Activated CD4-positive, alpha-beta memory T cell treated with anti-CD3 and anti-CD28 coated beads, Interleukin-2, amount 10 ng/mL, durations not matched to agents 7 days and 5 days (primary cell): ENCODE data around the gene PRR23B. TPM values are rescaled to one million over a fixed set of nuclear protein-coding genes. Genes with fewer than 3 reads are reported as not detected.
"Not testable (repeated sequence)": the region's sequence is repeated elsewhere in the genome, so short reads cannot be mapped to it uniquely, and the experiment has no call there.

ENCODE experiments used
- CTCF ChIA-PET: fragments of 350-600 bp; sonication (Branson Sonifier 250); formaldehyde crosslinking; loops from one replicate; lab custom pipeline; 2021; ENCODE audit warnings: antibody characterized with exemption, inconsistent platforms; lab: Charles Lee
- POLR2A ChIA-PET: fragments of 350-600 bp; sonication (Branson Sonifier 250); formaldehyde crosslinking; loops from one replicate; lab custom pipeline; 2021; ENCODE audit warnings: antibody characterized with exemption; lab: Charles Lee
- DNase-seq: peaks from one replicate; pipeline ENCODE4 v3.0.0-alpha.2; 2020
- H3K27ac Mint-ChIP-seq: one replicate; pipeline ENCODE4 v1.8.0; 2021; ENCODE audit warnings: mild to moderate bottlenecking, mixed read lengths
- H3K27me3 Mint-ChIP-seq: one replicate; pipeline ENCODE4 v1.8.0; 2021; ENCODE audit warnings: mixed read lengths
- H3K36me3 Mint-ChIP-seq: one replicate; pipeline ENCODE4 v1.8.0; 2021; ENCODE audit warnings: low read depth, mixed read lengths
- H3K4me1 Mint-ChIP-seq: one replicate; pipeline ENCODE4 v1.8.0; 2021; ENCODE audit warnings: mixed read lengths
- H3K4me3 Mint-ChIP-seq: one replicate; pipeline ENCODE4 v1.8.0; 2021; ENCODE audit warnings: mild to moderate bottlenecking, mixed read lengths
- H3K9me3 Mint-ChIP-seq: one replicate; pipeline ENCODE4 v1.8.0; 2021; ENCODE audit warnings: mixed read lengths
- total RNA-seq, 2 experiments: library from RNA; stranded (reverse); gene quantifications; one replicate each; pipeline ENCODE4 v1.2.3, GENCODE V29; 2021

PRR23B gene
- not detected for total RNA-seq

GRCh38 chr3:139020868-139021234, at the start of gene PRR23B:
Gene PRR23B, minus strand, starts transcription at chr3:139020926. Its CDS starts 265 bp downstream, at chr3:139020661.
- CTCF ChIA-PET, result no interaction called here

GRCh38 chr3:139062918-139063317, 42.2 kb upstream of the PRR23B start:
- Mint-ChIP-seq H3K4me1 (no peaks in the 10 kb centered on the region), H3K27me3 (no peaks in the 10 kb centered on the region), H3K27ac (no peak overlapping the region), H3K9me3 (no peaks in the 10 kb centered on the region), H3K4me3 (no peak overlapping the region), H3K36me3 (no peaks in the 10 kb centered on the region)
- CTCF ChIA-PET, result no interaction called here
- no peak for DNase-seq
- POLR2A ChIA-PET, result no interaction called here

More at GRCh38 chr3:139020868-139021234, at the start of gene PRR23B:
- no peaks in the 10 kb centered on the region for H3K4me1 Mint-ChIP-seq
- H3K27ac Mint-ChIP-seq, result no peak within 1 kb of the TSS
- DNase-seq, result no peak
- H3K27me3 Mint-ChIP-seq, result no peaks in the 10 kb centered on the region
- no peak within 1 kb of the TSS for H3K4me3 Mint-ChIP-seq
- H3K9me3 Mint-ChIP-seq, result peaks cover 7% of the 10 kb centered on the region
- POLR2A ChIA-PET, result no interaction called here
- H3K36me3 Mint-ChIP-seq, result peaks cover 2% of the 10 kb centered on the region

GRCh38 chr3:139052802-139053600, 32.3 kb upstream of the PRR23B start:
- DNase-seq, result no peak
- CTCF ChIA-PET, result no interaction called here
- no peaks in the 10 kb centered on the region for H3K27me3 Mint-ChIP-seq
- no peaks in the 10 kb centered on the region for H3K4me1 Mint-ChIP-seq
- no peak overlapping the region for H3K4me3 Mint-ChIP-seq
- no peaks in the 10 kb centered on the region for H3K36me3 Mint-ChIP-seq
- no peak overlapping the region for H3K27ac Mint-ChIP-seq
- POLR2A ChIA-PET, result no interaction called here
- H3K9me3 Mint-ChIP-seq, result peaks cover 13% of the 10 kb centered on the region

GRCh38 chr3:139044366-139045210, 23.9 kb upstream of the PRR23B start, which contains the start of gene PRR23C:
Gene PRR23C, minus strand, starts transcription at chr3:139044892. Its CDS starts 272 bp downstream, at chr3:139044620.
- no peak within 1 kb of the TSS for H3K4me3 Mint-ChIP-seq
- no peaks in the 10 kb centered on the region for H3K4me1 Mint-ChIP-seq
- ChIA-PET CTCF (no interaction called here), POLR2A (no interaction called here)
- H3K9me3 Mint-ChIP-seq, result peaks cover 10% of the 10 kb centered on the region
- no peaks in the 10 kb centered on the region for H3K27me3 Mint-ChIP-seq
- DNase-seq, result no peak
- no peaks in the 10 kb centered on the region for H3K36me3 Mint-ChIP-seq
- no peak within 1 kb of the TSS for H3K27ac Mint-ChIP-seq

GRCh38 chr3:139043554-139044365, 23.0 kb upstream of the PRR23B start:
- DNase-seq, result no peak
- H3K36me3 Mint-ChIP-seq, result no peaks in the 10 kb centered on the region
- H3K9me3 Mint-ChIP-seq, result peaks cover 10% of the 10 kb centered on the region
- no peaks in the 10 kb centered on the region for H3K4me1 Mint-ChIP-seq
- H3K27me3 Mint-ChIP-seq, result no peaks in the 10 kb centered on the region
- ChIA-PET POLR2A (no interaction called here), CTCF (no interaction called here)
- no peak overlapping the region for H3K27ac Mint-ChIP-seq
- H3K4me3 Mint-ChIP-seq, result no peak overlapping the region

GRCh38 chr3:139037478-139037877, 16.8 kb upstream of the PRR23B start:
- Mint-ChIP-seq H3K27ac (no peak overlapping the region), H3K27me3 (no peaks in the 10 kb centered on the region), H3K36me3 (no peaks in the 10 kb centered on the region), H3K9me3 (no peaks in the 10 kb centered on the region), H3K4me1 (no peaks in the 10 kb centered on the region), H3K4me3 (no peak overlapping the region)
- ChIA-PET CTCF (no interaction called here), POLR2A (no interaction called here)
- DNase-seq, result no peak

- Mint-ChIP-seq H3K27ac (no peak overlapping the region), H3K4me1 (no peaks in the 10 kb centered on the region), H3K9me3 (no peaks in the 10 kb centered on the region), H3K27me3 (no peaks in the 10 kb centered on the region), H3K36me3 (no peaks in the 10 kb centered on the region), H3K4me3 (no peak overlapping the region)
- no peak for DNase-seq
- POLR2A ChIA-PET, result no interaction called here
- CTCF ChIA-PET, result no interaction called here
Measured at GRCh38 chr3:139032326-139033002, 11.7 kb upstream of the PRR23B start.

GRCh38 chr3:139030576-139030975, 9.8 kb upstream of the PRR23B start:
- DNase-seq, H3K27ac Mint-ChIP-seq, H3K4me3 Mint-ChIP-seq, H3K4me1 Mint-ChIP-seq, H3K27me3 Mint-ChIP-seq, H3K9me3 Mint-ChIP-seq, H3K36me3 Mint-ChIP-seq, POLR2A ChIA-PET: not testable (repeated sequence)
- CTCF ChIA-PET, result interaction anchor here (1.2 kb wide), 1 partner anchor 9 kb away, joined by 3 read pairs; no protein-coding TSS in a partner anchor

- DNase-seq, result no peak
- Mint-ChIP-seq H3K4me1 (no peaks in the 10 kb centered on the region), H3K9me3 (no peaks in the 10 kb centered on the region), H3K27me3 (no peaks in the 10 kb centered on the region), H3K27ac (no peak overlapping the region), H3K36me3 (no peaks in the 10 kb centered on the region), H3K4me3 (no peak overlapping the region)
- CTCF ChIA-PET, result no interaction called here
- POLR2A ChIA-PET, result no interaction called here
Measured at GRCh38 chr3:139024968-139025367, 4.2 kb upstream of the PRR23B start.

GRCh38 chr3:139020036-139020867, 474 bp downstream of the PRR23B start:
- no peaks in the 10 kb centered on the region for H3K4me1 Mint-ChIP-seq
- H3K27ac Mint-ChIP-seq, result no peak overlapping the region
- H3K4me3 Mint-ChIP-seq, result no peak overlapping the region
- ChIA-PET CTCF (no interaction called here), POLR2A (no interaction called here)
- H3K36me3 Mint-ChIP-seq, result peaks cover 2% of the 10 kb centered on the region
- no peak for DNase-seq
- H3K9me3 Mint-ChIP-seq, result peaks cover 7% of the 10 kb centered on the region
- no peaks in the 10 kb centered on the region for H3K27me3 Mint-ChIP-seq

GRCh38 chr3:139016430-139017048, 4.2 kb downstream of the PRR23B start:
- DNase-seq, result no peak
- Mint-ChIP-seq H3K4me1 (no peaks in the 10 kb centered on the region), H3K9me3 (peaks cover 7% of the 10 kb centered on the region), H3K36me3 (peaks cover 2% of the 10 kb centered on the region), H3K27me3 (no peaks in the 10 kb centered on the region), H3K4me3 (no peak overlapping the region), H3K27ac (no peak overlapping the region)
- ChIA-PET POLR2A (no interaction called here), CTCF (interaction anchor here (0.7 kb wide), 1 partner anchor 326 kb away, joined by 3 read pairs; no protein-coding TSS in a partner anchor)
